Upper lobe of right lung (tissue), 1 donor: Measurements from ENCODE around the gene MCCC2. TPM values are rescaled to one million over a fixed set of nuclear protein-coding genes. Genes with fewer than 3 reads are reported as not detected.
"Not testable (repeated sequence)": the region's sequence is repeated elsewhere in the genome, so short reads cannot be mapped to it uniquely, and the experiment has no call there.

Experiments used
- ATAC-seq: fragments of 200-7000 bp; cut with Tn5 transposase; one replicate; pipeline ENCODE4 v1.9.1; 2020; ENCODE audit warnings: mild to moderate bottlenecking, moderate library complexity
- DNase-seq: peaks from one replicate; pipeline ENCODE4 v3.0.0-alpha.2; 2020
- H3K27ac ChIP-seq: fragments of 200-600 bp; one replicate; pipeline ENCODE4 v1.8.0; 2022
- H3K27me3 ChIP-seq: fragments of 200-600 bp; one replicate; pipeline ENCODE4 v1.8.0; 2022; ENCODE audit warnings: mild to moderate bottlenecking
- H3K36me3 ChIP-seq: fragments of 200-600 bp; one replicate; pipeline ENCODE4 v1.8.0; 2022
- H3K4me1 ChIP-seq: fragments of 200-600 bp; one replicate; pipeline ENCODE4 v1.8.0; 2022
- H3K4me3 ChIP-seq: fragments of 200-600 bp; one replicate; pipeline ENCODE4 v1.8.0; 2022; ENCODE audit warnings: mild to moderate bottlenecking
- H3K9me3 ChIP-seq: fragments of 200-600 bp; one replicate; pipeline ENCODE4 v1.8.0; 2022
- CTCF ChIP-seq: fragments of 200-600 bp; IDR thresholded peaks from one replicate; pipeline ENCODE4 v1.8.0; 2022; ENCODE audit warnings: antibody characterized with exemption
- intact Hi-C: fragments of 100-400 bp; cut with DNase I; formaldehyde crosslinking; loops from one replicate; pipeline ENCODE4 v1.11.0; 2022
- total RNA-seq: library from RNA; stranded (reverse); fragmentation: NEBNext Ultra II Directional; extraction: Animal tissue kit (Norgen Biotek cat#: 25700); gene quantifications from one replicate; pipeline ENCODE4 v1.2.1, GENCODE V29; 2021
- donor health status: DM: no; HTN: yes; CAD: no; lungs with severe emphysema.

MCCC2 gene
- total RNA-seq, 1 donor from 2014 or later, result 39.9 TPM

- intact Hi-C loops, result no loop called here
- no peaks in the 10 kb centered on the region for H3K27me3 ChIP-seq
- no peaks in the 10 kb centered on the region for H3K9me3 ChIP-seq
- ATAC-seq, result no peak
- H3K27ac ChIP-seq, result no peak overlapping the region
- peaks cover 48% of the 10 kb centered on the region for H3K36me3 ChIP-seq
- no peaks in the 10 kb centered on the region for H3K4me1 ChIP-seq
- no peak for TF ChIP-seq CTCF
- DNase-seq, result no peak
- no peak overlapping the region for H3K4me3 ChIP-seq
Observed at GRCh38 chr5:71596169-71596568, 9.0 kb downstream of the MCCC2 start.

- H3K36me3 ChIP-seq, result peaks cover 56% of the 10 kb centered on the region
- no peaks in the 10 kb centered on the region for H3K9me3 ChIP-seq
- no peaks in the 10 kb centered on the region for H3K4me1 ChIP-seq
- TF ChIP-seq CTCF, result no peak
- no peak overlapping the region for H3K4me3 ChIP-seq
- DNase-seq (no peak), ATAC-seq (no peak)
- H3K27ac ChIP-seq, result no peak overlapping the region
- intact Hi-C loops, result no loop called here
- H3K27me3 ChIP-seq, result no peaks in the 10 kb centered on the region
Observed at GRCh38 chr5:71597001-71597400, 9.9 kb downstream of the MCCC2 start.

- no peak overlapping the region for H3K4me3 ChIP-seq
- H3K36me3 ChIP-seq, result peaks cover 74% of the 10 kb centered on the region
- H3K27me3 ChIP-seq, result no peaks in the 10 kb centered on the region
- H3K4me1 ChIP-seq, result no peaks in the 10 kb centered on the region
- intact Hi-C loops, result no loop called here
- H3K27ac ChIP-seq, result no peak overlapping the region
- ATAC-seq, result no peak
- DNase-seq, result no peak
- H3K9me3 ChIP-seq, result no peaks in the 10 kb centered on the region
- no peak for TF ChIP-seq CTCF
Observed at GRCh38 chr5:71600783-71601182, 13.6 kb downstream of the MCCC2 start.

GRCh38 chr5:71601222-71602026 lies 14.3 kb downstream of the MCCC2 start:
- peak; percentile 90 for ATAC-seq
- Histone ChIP-seq H3K4me3 (no peak overlapping the region), H3K27me3 (no peaks in the 10 kb centered on the region), H3K4me1 (no peaks in the 10 kb centered on the region), H3K36me3 (peaks cover 68% of the 10 kb centered on the region), H3K9me3 (no peaks in the 10 kb centered on the region), H3K27ac (no peak overlapping the region)
- TF ChIP-seq CTCF, result peak; percentile 60
- DNase-seq, result no peak
- intact Hi-C loops, result no loop called here

GRCh38 chr5:71609916-71610315 lies 22.8 kb downstream of the MCCC2 start:
- ATAC-seq, H3K4me3 ChIP-seq, H3K9me3 ChIP-seq, intact Hi-C loops, H3K27ac ChIP-seq, H3K27me3 ChIP-seq, DNase-seq, H3K4me1 ChIP-seq: not testable (repeated sequence)
- peaks cover 41% of the 10 kb centered on the region for H3K36me3 ChIP-seq

GRCh38 chr5:71615809-71616208 lies 28.7 kb downstream of the MCCC2 start:
- Histone ChIP-seq H3K9me3 (no peaks in the 10 kb centered on the region), H3K4me1 (no peaks in the 10 kb centered on the region), H3K4me3 (no peak overlapping the region), H3K27me3 (no peaks in the 10 kb centered on the region), H3K36me3 (peaks cover 56% of the 10 kb centered on the region), H3K27ac (no peak overlapping the region)
- intact Hi-C loops, result no loop called here
- DNase-seq (no peak), ATAC-seq (no peak)
- no peak for TF ChIP-seq CTCF
